Upper lobe of left lung (tissue), 6 donors: ENCODE results near the gene PLXND1. TPM values are rescaled to one million over a fixed set of nuclear protein-coding genes. Genes with fewer than 3 reads are reported as not detected.
"Not testable (repeated sequence)": the region's sequence is repeated elsewhere in the genome, so short reads cannot be mapped to it uniquely, and the experiment has no call there.

ENCODE experiments used
- ATAC-seq, 2 donors: fragments of 200-7000 bp; cut with Tn5 transposase; one replicate each; pipeline ENCODE4 v1.9.1; 2022; ENCODE audit warnings: mild to moderate bottlenecking in 2 of 2, moderate library complexity in 2 of 2; ENCODE audit not compliant: low FRiP score in 2 of 2
- DNase-seq, 2 donors: peaks; one replicate each; pipeline ENCODE4 v3.0.0-alpha.2; 2019 to 2020
- H3K27ac ChIP-seq, 4 donors: fragments of 200-600 bp; sonication (generic); one replicate each; pipeline ENCODE4 v1.5.1; 2016 to 2019
- H3K27me3 ChIP-seq, 4 donors: fragments of 200-600 bp; sonication (generic); one replicate each; pipeline ENCODE4 v1.5.1; 2017 to 2019
- H3K36me3 ChIP-seq, 4 donors: fragments of 200-600 bp; sonication (generic); one replicate each; pipeline ENCODE4 v1.5.1; 2016 to 2019
- H3K4me1 ChIP-seq, 4 donors: fragments of 200-600 bp; sonication (generic); one replicate each; pipeline ENCODE4 v1.5.1; 2018 to 2019
- H3K4me3 ChIP-seq, 4 donors: fragments of 200-600 bp; sonication (generic); one replicate each; pipeline ENCODE4 v1.5.1; 2017 to 2019; ENCODE audit warnings: mild to moderate bottlenecking in 2 of 4, moderate library complexity in 1 of 4
- H3K9me3 ChIP-seq, 4 donors: fragments of 200-600 bp; sonication (generic); one replicate each; pipeline ENCODE4 v1.5.1; 2018 to 2019
- CTCF ChIP-seq, 6 experiments: fragments of 450-650 bp in 4 of 6; fragments of 200-600 bp in 2 of 6; sonication (generic) in 2 of 6; IDR thresholded peaks; one replicate each; pipeline ENCODE4 v1.5.1; 2016 to 2019; ENCODE audit warnings: antibody characterized with exemption in 6 of 6
- EP300 ChIP-seq, 4 donors: sonication (generic); formaldehyde crosslinking; IDR thresholded peaks; one replicate each; pipeline ENCODE4 v1.5.1; 2017; ENCODE audit warnings: antibody characterized with exemption in 4 of 4, control low read depth in 2 of 4
- POLR2A ChIP-seq, 4 donors: fragments of 450-650 bp; IDR thresholded peaks; one replicate each; pipeline ENCODE4 v1.5.1; 2016 to 2017; ENCODE audit warnings: antibody characterized with exemption in 4 of 4, mild to moderate bottlenecking in 2 of 4
- POLR2AphosphoS5 ChIP-seq, 2 donors: sonication (generic); formaldehyde crosslinking; IDR thresholded peaks; one replicate each; pipeline ENCODE4 v1.5.1; 2017; ENCODE audit warnings: antibody characterized with exemption in 2 of 2
- WGBS, 2 donors: methylation state at CpG; one replicate each; pipeline ENCODE4 v1.1.5; 2017 to 2018; 5-methylcytosine and 5-hydroxymethylcytosine counted together
- total RNA-seq, 6 donors: library from RNA; depleted of rRNA in 4 of 6; stranded (reverse); fragments of >200 nt in 4 of 6; gene quantifications; one replicate each; pipeline versions ENCODE4 v1.1.0 to v1.2.1, GENCODE V29; 2016 to 2021
- donor health status: DM: no; HTN: no; CAD: no; lungs with moderate emphysema.
- donor health status: DM: no; HTN: yes; CAD: no; lungs with severe emphysema.

The PLXND1 gene
- total RNA-seq, 6 donors from 2014 or later: 95.3 to 607 (median 227) TPM

- Histone ChIP-seq H3K27me3 (no peaks in the 10 kb centered on the region), H3K4me1 (peaks cover 67 to 87% (median 82%) of the 10 kb centered on the region in 4 donors), H3K36me3 (no peaks in the 10 kb centered on the region), H3K27ac (peak overlapping the region; percentile 55 to 82 (median 66)), H3K4me3 (no peak overlapping the region), H3K9me3 (no peaks in the 10 kb centered on the region)
- ATAC-seq (peak in 1 of 2 donors; percentile 31), DNase-seq (no peak)
- 28 to 40% methylated on average over 7 to 22 of the region's 25 CpGs for WGBS, 2 donors
- no peak for TF ChIP-seq CTCF (IDR thresholded peaks at IDR 0.05)
- TF ChIP-seq POLR2AphosphoS5 (IDR thresholded peaks at IDR 0.05): no peak
- no peak for TF ChIP-seq EP300 (IDR thresholded peaks at IDR 0.05)
- no peak for TF ChIP-seq POLR2A (IDR thresholded peaks at IDR 0.05)
Observed at GRCh38 chr3:129611812-129612533, 5.5 kb upstream of the PLXND1 start.

DNA sequence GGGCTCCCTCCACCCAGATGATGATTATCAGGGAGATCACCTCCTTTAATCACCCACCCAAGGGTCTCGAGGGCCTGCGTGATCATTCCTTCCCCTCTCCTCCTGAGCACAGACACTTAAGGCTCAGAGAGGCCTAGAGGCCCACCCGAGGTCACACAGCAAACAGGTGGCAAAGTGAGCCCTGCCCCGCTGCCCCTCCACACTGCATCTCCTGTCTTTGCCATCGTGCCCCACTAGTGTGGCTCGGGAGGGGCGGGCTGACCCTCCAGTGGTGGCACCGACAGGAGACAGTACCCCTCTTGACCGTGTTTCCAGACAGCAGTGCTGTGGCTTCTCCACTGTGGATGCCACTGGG lies 4.9 kb upstream of the PLXND1 start:
- no peaks in the 10 kb centered on the region for H3K9me3 ChIP-seq
- no peak for ATAC-seq
- 80 to 93% methylated on average over 8 to 9 of the region's 9 CpGs for WGBS, 2 donors
- no peaks in the 10 kb centered on the region for H3K27me3 ChIP-seq
- no peak overlapping the region for H3K4me3 ChIP-seq
- H3K36me3 ChIP-seq: no peaks in the 10 kb centered on the region
- peak overlapping the region; percentile 55 to 82 (median 66) for H3K27ac ChIP-seq
- DNase-seq: no peak
- H3K4me1 ChIP-seq: peaks cover 61 to 82% (median 78%) of the 10 kb centered on the region in 4 donors
- no peak for TF ChIP-seq EP300 (IDR thresholded peaks at IDR 0.05)
- no peak for TF ChIP-seq POLR2AphosphoS5 (IDR thresholded peaks at IDR 0.05)
- TF ChIP-seq CTCF (IDR thresholded peaks at IDR 0.05): no peak
- TF ChIP-seq POLR2A (IDR thresholded peaks at IDR 0.05): no peak

DNA sequence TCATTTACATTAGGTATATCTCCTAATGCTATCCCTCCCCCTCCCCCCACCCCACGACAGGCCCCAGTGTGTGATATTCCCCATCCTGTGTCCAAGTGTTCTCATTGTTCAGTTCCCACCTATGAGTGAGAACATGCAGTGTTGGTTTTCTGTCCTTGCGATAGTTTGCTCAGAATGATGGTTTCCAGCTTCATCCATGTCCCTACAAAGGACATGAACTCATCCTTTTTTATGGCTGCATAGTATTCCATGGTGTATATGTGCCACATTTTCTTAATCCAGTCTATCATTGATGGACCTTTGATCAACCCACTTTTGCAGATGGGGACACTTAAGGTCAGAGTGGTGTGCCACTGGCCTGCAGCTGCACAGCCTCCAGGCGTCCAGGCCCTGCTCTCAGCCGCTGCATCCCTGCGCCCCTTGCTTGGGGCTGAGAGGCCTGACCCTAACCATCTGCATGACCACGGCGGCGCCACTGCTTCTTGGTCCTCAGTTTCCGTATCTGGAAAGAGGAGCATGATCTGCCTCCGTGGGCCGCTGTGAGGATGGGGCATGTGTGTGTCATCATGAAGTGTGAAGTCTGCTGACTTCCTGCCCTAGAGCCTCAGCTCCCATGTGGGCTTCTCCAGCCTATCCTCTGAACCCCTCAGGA lies 4.4 kb upstream of the PLXND1 start:
- not testable (repeated sequence) for ATAC-seq, H3K4me3 ChIP-seq, H3K9me3 ChIP-seq, H3K27me3 ChIP-seq, DNase-seq, H3K36me3 ChIP-seq
- H3K4me1 ChIP-seq: peaks cover 56 to 77% (median 74%) of the 10 kb centered on the region in 4 donors
- H3K27ac ChIP-seq: peak overlapping the region in 3 of 4 donors; percentile 56 to 82 (median 77)
- WGBS, 2 donors: 75 to 89% methylated on average over 2 to 11 of the region's 11 CpGs

DNA sequence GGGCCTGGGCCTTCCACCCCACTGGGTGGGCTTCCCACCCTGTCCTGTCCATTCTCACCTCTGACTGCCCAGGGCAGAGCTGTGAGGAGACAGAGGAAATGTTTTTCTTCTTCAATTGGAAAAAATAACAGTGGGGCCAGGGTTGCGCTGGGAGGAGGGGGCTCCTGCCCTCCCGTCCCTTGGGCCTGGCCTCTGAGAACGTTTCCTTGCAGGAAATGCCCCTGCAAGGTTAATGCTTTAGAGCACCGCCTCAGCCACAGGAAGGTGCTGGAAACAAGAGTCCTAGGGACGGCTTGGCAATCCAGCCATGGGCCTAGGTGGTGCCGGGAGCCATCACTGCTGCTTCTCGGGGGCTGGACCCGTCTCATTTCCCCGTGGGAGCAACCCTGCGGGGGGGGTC lies 3.8 kb upstream of the PLXND1 start:
- ATAC-seq: no peak
- WGBS, 2 donors: 64 to 66% methylated on average over 7 of the region's 10 CpGs
- H3K36me3 ChIP-seq: no peaks in the 10 kb centered on the region
- TF ChIP-seq POLR2A (IDR thresholded peaks at IDR 0.05): no peak
- no peaks in the 10 kb centered on the region for H3K27me3 ChIP-seq
- DNase-seq: no peak
- H3K9me3 ChIP-seq: no peaks in the 10 kb centered on the region
- H3K27ac ChIP-seq: peak overlapping the region in 2 of 4 donors; percentile 61 to 94
- peaks cover 55 to 75% (median 69%) of the 10 kb centered on the region in 4 donors for H3K4me1 ChIP-seq
- H3K4me3 ChIP-seq: no peak overlapping the region

DNA sequence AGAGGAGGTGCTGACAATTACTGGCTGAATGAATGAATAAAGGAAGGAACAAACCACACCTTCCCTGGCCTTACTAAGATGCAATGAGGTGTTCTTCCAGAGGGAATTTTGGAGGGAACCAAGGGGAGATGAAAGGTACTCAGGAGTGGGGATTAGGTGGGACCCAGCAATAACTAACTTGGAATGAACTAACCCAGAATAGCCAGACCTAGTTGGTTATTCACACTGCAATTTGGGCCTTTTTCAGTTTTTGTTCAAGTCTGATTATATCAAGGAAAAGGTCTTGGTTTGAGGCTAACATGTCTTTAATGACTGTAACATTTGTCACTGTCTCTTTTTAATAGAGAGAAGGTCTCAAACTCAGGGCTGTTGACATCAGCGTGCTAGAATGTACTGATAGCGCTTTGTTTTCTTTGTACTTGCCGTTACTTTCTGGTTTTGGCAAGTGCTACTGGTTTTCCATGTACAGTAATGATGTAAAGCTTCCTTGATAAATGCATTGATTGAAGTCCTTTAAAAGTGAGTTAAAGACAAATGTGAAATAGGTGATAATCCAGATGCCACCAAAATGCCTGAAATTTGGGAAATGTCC lies 3.2 kb upstream of the PLXND1 start:
- 20 to 40% methylated on average over 3 of the region's 3 CpGs for WGBS, 2 donors
- ATAC-seq (no peak), DNase-seq (no peak)
- H3K9me3 ChIP-seq: no peaks in the 10 kb centered on the region
- peaks cover 52 to 75% (median 63%) of the 10 kb centered on the region in 4 donors for H3K4me1 ChIP-seq
- peak overlapping the region; percentile 1 to 98 (median 94) for H3K27ac ChIP-seq
- TF ChIP-seq CTCF (IDR thresholded peaks at IDR 0.05): no peak
- TF ChIP-seq POLR2AphosphoS5 (IDR thresholded peaks at IDR 0.05): no peak
- TF ChIP-seq POLR2A (IDR thresholded peaks at IDR 0.05): no peak
- TF ChIP-seq EP300 (IDR thresholded peaks at IDR 0.05): no peak
- no peaks in the 10 kb centered on the region for H3K27me3 ChIP-seq
- no peaks in the 10 kb centered on the region for H3K36me3 ChIP-seq
- H3K4me3 ChIP-seq: no peak overlapping the region
